Measurements from ENCODE around the gene ETS1.

DNA sequence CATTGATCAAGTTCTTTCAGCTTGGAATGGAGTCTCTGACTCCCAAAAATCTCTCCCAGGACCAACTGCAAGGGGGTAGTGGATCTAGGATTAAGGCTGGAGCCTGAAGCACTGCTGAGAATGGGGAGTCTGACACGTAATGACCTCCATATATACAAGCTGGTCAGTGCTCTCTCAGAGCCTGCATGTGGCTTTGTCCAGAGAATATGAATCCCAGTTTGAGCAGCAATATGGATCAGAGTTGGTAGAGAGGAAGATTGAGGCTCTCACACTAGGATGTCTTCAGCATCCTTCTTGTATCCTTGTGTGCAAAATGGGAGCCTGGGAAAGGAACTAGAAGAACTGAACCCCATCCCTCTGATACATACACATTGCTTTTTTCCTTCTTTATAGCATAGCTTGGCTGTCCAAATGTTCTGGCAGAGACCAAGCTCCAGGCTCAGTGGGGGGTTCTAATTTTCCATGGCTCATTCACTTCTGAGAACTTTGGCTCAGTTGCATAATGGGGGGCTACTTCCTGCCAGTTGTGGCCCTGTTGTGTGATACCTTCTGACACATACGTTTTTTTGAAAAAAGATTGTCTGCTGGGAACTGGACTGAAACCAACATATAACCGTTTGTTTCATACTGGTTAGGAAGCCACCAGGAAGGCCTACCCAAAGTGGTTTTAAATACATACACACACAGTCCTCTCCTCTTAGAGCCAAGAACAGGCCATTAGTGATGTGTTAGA is 138.2 kb downstream of the ETS1 start:
- TF ChIP-seq, protein P1, sequence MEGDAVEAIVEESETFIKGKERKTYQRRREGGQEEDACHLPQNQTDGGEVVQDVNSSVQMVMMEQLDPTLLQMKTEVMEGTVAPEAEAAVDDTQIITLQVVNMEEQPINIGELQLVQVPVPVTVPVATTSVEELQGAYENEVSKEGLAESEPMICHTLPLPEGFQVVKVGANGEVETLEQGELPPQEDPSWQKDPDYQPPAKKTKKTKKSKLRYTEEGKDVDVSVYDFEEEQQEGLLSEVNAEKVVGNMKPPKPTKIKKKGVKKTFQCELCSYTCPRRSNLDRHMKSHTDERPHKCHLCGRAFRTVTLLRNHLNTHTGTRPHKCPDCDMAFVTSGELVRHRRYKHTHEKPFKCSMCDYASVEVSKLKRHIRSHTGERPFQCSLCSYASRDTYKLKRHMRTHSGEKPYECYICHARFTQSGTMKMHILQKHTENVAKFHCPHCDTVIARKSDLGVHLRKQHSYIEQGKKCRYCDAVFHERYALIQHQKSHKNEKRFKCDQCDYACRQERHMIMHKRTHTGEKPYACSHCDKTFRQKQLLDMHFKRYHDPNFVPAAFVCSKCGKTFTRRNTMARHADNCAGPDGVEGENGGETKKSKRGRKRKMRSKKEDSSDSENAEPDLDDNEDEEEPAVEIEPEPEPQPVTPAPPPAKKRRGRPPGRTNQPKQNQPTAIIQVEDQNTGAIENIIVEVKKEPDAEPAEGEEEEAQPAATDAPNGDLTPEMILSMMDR (IDR thresholded peaks at IDR 0.05) = no peak
- TF ChIP-seq POLR2A (IDR thresholded peaks at IDR 0.05) (no peak), EP300 (IDR thresholded peaks at IDR 0.05) (no peak)
